Jurkat, Clone E6-1 (cell line): ENCODE results near the gene LIF.
"Not testable (repeated sequence)": the region's sequence is repeated elsewhere in the genome, so short reads cannot be mapped to it uniquely, and the experiment has no call there.

Experiments
- DNase-seq: peaks from one replicate; pipeline ENCODE4 v3.0.0-alpha.2; 2011; ENCODE audit warnings: low read depth, low spot score
- H3K4me3 ChIP-seq: 2 replicates; pipeline ENCODE4 v1.5.1; 2011; ENCODE audit warnings: mild to moderate bottlenecking, low read length, control low read depth, moderate library complexity

Gene LIF

GRCh38 chr22:30217698-30218560, 28.6 kb downstream of the LIF start:
- H3K4me3 ChIP-seq = no peak overlapping the region
- DNase-seq = no peak

DNA sequence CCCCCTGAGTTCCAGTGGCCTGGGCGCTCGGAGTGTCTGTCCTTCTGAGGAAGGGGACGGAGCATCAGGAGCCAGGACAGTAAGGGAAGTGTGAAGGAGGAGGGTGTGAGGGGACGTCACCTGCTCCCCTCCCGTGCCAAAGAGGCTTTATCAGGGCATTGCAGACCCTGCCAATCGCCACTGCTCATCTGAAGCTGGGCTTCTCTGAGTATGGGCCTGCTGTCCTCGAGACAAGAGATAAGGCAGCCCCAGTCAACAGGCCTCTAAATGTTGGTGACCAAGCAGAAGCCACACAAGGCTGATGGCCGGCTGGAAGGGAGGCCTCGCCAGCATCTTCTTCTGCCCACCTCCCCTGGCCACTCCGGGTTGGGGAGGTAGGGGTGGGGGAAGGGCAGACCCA, 29.8 kb downstream of the LIF start:
- H3K4me3 ChIP-seq = no peak overlapping the region
- no peak for DNase-seq

DNA sequence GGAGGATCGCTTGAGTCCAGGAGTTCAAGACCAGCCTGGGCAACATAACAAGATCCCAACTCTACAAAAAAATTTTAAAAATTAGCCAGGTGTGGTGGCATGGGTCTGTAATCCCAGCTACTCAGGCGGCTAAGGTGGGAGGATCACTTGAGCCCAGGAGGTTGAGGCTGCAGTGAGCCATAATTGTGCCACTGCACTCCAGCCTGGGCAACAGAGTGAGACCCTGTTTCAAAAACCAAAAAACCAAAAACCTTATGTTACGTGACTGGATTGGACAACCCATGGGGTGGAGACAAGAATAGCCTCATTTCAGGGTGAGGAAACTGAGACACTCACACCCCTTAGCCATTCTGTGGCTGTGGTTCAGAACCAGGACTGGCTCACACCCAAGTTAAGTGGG, 30.3 kb downstream of the LIF start:
- H3K4me3 ChIP-seq, DNase-seq: not testable (repeated sequence)

DNA sequence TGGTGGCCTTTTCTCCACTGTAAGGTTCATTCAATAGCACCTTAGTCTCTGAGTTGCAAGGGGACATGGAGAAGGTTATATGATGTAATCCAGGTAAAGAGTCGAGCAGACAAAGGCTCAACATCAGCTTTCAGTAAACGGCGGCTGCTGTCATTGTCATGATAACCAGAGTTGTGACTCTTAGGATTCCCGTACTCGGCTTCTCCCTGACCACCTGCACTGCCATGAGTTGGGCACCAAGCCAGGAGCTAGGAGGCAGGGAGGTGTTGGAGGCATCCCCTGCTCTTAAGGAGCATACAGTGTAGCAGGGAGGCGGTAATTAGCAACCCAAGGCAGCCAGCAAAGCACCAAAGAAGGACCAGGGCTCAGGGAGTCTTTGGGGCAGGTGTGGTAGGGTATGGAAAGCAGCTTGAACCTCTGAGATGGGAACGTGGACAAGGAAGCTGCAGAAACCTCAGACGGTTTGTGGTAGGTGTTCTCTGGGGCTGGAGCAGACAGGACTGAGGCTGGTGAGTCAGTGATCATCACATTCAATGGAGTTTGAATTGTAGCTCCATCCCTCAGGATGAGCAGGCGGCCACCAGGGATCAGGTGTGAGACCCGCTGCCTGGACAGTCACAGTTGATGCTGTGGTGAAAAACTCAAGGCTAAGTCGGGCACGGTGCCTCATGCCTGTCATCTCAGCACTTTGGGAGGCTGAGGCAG, 31.7 kb downstream of the LIF start:
- no peak overlapping the region for H3K4me3 ChIP-seq

DNA sequence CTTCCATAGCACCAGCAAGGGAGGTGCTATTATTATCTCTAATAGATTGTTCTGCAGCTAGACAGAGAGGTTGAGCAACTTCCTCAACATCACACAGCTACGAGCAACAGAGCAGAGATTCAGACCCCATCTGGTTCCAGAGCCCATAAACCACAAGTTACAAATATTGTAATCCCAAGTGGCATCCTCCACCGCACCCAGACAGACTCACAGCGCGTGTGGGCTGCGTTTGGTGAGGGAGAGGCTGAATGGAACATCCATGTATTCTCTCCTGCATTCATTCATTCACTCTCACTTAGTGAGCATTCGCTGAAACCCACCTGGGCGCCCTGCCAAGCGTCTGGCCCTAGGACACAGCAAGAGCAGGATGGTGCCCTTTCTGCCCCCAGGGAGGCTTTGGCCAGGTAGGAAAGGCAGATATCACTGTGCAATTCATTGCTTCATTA, 33.5 kb downstream of the LIF start:
- DNase-seq = peak; percentile 48
- no peak overlapping the region for H3K4me3 ChIP-seq

More for the DNA sequence above, 31.7 kb downstream of the LIF start:
- no peak for DNase-seq

DNA sequence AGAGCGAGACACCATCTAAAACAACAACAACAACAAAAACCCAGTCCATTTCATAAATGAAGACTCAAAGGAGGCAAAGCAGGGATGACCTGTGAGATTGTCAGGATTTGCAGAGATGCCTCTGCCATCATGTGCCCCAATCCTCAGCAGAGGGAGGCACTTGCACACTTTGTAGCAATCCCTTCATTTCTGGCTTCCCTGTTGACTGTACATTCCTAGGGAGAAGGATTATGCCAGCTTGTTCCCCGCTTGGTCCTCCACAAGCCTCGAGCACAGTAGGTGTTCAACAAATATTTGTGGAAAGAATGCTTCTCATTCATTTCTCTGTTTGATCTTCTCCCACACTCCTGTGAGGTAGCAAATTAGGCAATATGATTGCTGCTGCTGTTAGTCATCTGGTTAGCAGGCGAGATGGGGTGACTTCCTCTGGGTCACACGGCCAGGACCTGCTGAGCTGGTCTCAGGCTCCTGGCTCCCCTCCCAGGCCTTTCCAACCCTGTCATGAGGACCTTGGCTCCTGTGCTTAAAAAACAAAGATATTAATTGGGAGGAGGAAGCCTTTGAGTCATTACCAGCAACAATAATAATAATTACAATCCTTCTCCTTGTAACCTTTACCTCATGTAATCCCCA, 34.1 kb downstream of the LIF start:
- no peak for DNase-seq
- H3K4me3 ChIP-seq = no peak overlapping the region

DNA sequence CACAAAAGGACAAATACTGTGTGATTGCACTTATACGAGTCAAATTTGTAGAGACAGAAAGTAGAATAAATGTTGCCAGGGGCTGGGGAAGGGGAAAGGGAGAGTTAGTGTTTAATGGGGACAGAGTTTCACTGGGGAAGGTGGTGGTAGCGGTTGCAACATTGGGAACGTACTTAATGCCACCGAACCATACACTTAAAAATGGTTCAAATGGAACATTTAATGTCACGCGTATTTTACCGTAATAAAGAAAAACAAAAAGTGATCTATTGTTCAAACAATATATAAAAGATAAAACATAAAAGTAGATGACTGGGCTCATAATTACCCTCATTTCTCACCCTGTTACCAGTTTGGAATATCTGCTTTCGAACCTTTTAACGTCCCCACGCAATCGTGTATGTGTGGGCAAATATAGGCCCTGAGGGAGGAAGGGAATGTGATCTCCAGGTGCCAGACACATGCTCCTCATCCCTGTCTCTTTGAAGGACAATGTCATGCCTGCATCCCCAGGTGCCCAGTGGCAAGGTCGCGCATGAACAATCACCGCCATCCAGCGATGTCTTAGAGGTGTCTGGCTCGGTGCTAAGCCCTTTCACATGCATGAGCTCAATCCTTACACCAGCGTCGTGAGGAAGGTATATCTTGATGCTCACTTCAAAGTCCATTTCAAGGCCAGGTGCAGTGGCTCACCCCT, 35.3 kb downstream of the LIF start:
- H3K4me3 ChIP-seq = no peak overlapping the region
- no peak for DNase-seq

DNA sequence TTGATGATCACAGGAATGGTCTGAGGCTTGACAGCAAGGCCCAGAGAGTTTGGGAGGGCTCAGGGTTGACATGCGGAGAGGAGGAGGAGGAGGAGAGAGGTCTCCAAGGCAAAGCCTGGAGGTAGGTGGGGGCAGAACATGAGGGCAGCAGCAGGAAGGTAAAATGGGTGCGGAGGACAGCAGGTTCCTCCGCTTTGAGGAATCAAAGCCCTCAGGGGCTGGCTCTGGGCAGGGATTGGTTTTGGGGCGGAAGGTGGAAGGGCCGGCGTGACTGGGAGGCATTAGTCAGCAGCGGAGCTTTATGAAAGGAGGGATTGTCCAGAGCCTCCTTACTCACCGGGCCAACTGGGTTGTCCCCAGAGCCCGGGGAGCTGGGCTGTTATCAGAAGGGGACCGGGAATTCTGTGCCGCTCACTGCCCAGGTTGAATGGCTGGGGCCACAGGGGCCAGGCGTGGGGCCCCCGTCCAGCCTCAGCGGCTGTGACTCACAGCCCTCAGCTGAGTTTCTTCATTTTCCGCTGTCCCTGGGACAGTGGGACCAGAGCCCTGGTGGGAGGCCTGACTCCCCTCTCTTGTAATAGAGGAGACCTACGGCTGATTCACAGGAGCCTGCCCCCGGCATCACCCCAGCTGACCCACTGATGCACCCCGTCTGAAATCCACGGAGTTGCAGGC, 36.2 kb downstream of the LIF start:
- no peak overlapping the region for H3K4me3 ChIP-seq
- no peak for DNase-seq

DNA sequence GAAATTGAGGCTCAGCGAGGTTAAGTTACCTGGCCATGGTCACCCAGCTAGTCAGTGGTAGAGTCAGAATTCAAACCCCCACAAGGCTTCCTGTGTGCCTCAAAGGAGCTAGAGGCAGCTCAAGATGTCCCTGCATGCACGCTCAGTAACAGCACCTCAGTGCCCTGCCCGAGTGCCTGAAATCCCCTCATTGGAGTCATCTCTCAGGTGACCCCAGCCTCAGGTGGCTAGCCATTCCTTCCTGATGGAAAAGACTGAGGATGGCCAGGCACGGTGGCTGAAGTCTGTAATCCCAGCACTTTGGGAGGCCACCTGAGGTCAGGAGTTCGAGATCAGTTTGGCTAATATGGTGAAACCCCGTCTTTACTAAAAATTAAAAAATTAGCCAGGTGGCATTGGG, 36.9 kb downstream of the LIF start:
- DNase-seq = no peak
- no peak overlapping the region for H3K4me3 ChIP-seq

DNA sequence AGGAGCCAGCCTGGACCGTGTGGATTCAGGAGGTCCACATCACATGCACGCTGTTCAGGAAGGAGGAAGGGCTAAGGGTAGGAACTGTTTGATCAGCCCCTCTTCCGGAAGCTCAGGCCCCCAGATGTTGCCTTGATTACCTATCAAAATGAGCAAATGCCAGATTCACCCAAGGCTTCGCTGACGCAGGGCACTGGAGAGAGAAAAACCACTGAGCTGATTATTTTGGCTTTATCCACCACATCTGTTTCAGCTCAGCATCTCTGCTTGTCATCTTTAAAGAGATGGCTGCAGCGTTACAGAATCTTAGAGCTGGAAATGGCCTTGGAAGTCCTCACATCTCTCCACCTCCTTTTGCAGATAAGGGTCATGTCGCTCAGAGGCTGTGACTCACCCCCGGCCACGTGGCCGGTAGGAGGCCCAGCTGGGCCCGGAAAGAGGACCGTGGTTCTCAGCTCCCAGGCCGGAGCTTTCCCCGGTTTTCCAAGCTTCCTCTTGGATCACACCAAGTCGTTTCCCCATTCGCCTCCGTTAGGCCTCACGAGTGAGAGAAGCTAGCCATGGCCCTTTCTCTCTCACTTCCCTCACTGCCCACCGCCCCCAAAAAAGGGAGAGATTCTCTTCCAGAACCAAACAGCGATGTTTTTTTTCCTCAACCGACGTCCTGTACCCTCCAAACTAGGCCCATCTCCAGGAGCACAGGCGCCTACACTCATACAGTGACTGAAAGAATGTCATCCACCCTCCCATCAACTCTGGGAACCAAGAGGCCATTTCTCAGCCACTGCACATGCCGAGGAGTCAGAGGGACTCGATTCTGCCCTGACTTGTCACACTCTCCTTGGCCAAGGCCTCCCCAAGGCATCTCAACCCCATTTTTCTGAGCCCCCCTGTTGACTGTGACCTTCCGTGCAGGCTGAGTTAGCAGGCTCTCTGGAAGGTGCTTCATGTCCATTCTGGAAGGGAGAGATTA, 37.6 kb downstream of the LIF start:
- no peak for DNase-seq
- H3K4me3 ChIP-seq = no peak overlapping the region

DNA sequence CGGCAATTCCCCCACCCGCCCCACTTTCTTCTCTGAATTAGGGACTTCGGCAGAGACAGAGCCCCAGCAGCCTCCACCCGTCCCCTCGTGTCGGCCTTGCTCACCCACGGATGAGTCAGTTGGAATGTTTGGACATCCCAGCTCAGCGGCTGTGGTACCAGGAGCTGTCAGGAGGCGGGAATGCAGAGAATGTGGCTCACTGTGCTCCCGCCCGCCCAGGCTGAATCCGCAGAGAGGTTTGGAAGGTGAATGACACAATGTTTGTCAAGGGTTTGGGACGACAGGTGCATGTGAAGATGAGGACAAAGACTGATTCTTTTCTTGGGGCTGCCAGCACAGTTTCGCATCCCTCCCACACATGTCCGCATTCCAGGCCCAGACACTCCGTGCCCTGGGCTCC, 39.6 kb downstream of the LIF start:
- DNase-seq = no peak

GRCh38 chr22:30205281-30206115, 41.1 kb downstream of the LIF start:
- no peak overlapping the region for H3K4me3 ChIP-seq
- no peak for DNase-seq

More for the DNA sequence above, 39.6 kb downstream of the LIF start:
- H3K4me3 ChIP-seq = no peak overlapping the region

DNA sequence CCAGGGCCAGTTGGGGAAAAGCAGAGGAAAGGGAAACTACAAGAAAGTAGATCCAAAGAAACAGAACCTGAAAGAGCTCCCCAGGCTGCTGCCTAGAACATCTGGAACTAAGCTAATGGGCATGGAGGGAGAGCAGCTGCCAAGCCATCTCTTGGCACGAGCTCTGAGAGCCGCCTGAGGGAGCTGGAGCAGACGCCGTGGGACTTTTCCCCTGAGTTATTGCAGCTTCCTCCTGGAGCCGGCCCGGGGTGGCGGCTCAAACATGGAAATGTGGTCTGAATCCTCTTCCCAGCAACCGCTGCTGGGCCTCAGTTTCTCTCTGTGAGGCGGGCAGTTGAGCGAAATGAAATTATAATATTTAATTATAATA, 41.8 kb downstream of the LIF start:
- DNase-seq = no peak
- H3K4me3 ChIP-seq = no peak overlapping the region

DNA sequence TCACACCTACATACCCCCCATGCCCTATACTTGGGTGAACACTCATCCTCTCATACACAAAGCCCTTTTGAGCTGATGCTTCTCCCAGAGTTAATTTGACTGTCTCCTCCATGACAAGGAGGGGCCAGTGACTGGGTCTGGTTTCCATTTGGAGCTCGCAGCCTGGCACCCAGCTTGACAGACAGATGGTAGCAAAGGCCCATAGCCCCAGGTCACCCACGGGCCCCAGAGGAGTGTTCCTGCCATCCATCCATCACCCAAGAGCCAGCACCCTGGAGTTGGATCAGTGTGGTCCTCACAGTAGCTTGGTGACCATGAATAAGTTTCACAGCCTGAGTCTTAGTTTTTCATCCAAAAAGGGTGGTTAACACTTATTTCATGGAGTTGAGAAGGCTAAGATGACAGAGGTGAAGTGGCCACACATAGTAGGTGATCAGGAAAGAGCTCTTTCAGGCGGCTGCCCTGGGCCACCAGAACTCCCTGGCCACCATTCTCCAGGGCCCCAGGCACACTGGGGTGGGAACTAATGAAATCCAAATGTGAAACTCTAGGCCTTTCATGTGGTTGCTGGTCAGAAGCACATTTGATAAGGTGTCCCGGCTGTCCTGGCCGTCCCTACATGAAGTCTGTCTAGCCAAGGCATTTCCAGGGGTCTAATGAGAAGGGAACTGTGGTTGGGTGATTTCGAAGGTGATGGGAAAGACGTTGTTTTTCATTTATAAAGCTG, 42.4 kb downstream of the LIF start:
- no peak for DNase-seq
- H3K4me3 ChIP-seq = no peak overlapping the region

- DNase-seq = no peak
- H3K4me3 ChIP-seq = no peak overlapping the region
Measured at GRCh38 chr22:30202531-30203006, 44.0 kb downstream of the LIF start.

DNA sequence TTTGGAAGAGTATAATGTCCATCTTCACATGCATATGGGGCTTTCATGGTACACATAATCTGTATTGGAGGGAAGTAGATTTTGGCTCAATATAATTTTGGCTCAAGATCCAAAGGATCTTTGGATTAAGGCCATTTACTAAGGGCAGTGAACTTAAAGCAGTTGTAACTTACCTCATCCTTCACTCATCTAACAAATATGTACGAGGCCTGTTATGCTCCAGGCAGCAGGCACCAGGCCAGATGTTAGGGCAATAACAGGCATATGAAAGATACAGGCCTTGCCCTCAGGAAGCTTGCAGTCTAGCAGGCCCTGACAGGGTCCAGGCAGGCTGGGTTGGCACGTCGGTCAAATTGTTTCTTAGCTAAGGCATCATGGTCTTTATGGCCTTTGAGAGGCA, 44.6 kb downstream of the LIF start:
- no peak overlapping the region for H3K4me3 ChIP-seq
- no peak for DNase-seq
